DMS 273 (cell line): ENCODE data around the gene ARHGAP26.

ENCODE experiments used
- DNase-seq: peaks from one replicate; lab custom pipeline; 2025; ENCODE audit not compliant: unreplicated experiment; lab: John Stamatoyannopoulos, UW

Gene ARHGAP26

GRCh38 chr5:143149759-143150158 is 379.6 kb downstream of the ARHGAP26 start:
- DNase-seq = no peak

DNA sequence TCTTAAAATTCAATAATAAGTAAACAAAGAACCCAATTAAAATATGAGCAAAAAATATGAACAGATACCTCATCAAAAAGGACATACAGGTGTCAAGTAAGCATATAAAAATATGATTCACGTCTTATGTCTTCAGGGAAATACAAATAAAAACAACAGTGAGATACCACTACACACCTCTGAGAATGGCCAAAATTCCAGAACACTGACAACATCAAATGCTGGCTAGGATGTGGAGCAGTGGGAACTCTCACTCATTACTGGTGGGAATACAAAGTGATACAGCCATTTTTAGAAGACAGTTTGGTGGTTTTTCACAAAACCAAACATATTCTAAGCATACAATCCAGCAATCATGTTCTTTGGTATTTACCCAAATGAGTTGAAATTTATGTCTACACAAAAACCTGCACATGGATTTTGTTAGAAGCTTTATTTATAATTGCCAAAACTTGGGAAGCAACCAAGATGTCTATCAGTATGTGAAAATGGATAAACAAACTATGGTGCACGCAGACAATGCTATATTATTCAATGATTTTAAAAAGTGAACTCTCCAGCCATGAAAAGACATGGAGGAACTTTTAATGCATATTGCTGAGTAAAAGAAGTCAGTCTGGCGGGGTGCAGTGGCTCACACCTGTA is 381.0 kb downstream of the ARHGAP26 start:
- DNase-seq = no peak

DNA sequence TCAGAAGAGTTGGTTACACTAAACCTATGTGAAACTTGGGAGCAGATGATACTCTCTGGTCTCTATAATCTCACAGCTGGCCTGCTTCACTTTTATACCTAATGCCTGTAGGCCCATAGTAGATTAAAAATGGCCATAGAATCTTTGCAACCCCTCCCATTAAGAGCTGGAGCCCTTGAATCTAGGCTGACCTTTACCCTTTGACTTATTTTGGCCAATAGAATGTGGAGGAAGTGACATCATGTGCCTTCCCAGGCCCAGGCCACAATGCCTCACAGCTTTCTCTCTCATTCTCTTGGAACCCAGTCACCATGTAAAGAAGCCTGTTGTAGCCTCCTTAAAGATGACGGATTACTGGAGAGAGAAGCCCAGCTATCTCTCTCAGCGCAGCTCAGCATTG is 382.3 kb downstream of the ARHGAP26 start:
- no peak for DNase-seq

GRCh38 chr5:143153332-143154119 is 383.3 kb downstream of the ARHGAP26 start:
- no peak for DNase-seq

GRCh38 chr5:143154510-143155370 is 384.6 kb downstream of the ARHGAP26 start:
- no peak for DNase-seq

- no peak for DNase-seq
These were observed 385.3 kb downstream of the ARHGAP26 start for GRCh38 chr5:143155455-143155854.

DNA sequence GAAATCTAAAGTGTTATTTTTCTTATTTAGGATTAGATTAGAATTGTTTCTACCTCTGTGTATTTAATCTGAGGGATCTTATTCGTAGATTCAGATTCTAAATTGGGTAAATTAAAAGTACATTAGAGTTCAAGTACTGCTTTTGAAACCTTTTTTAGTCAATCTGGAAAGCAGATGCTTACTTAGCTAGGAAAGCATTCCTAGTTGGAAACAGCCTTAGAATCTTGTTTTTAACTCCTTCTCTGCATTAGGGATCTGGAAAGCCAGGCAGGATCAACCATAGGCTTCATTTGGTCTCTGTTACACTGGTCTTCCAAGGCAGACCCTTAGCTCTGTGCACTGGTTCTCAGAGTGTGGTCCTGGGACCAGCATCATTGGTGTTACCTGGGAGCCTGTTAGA is 385.9 kb downstream of the ARHGAP26 start:
- no peak for DNase-seq

GRCh38 chr5:143156572-143156971 is 386.4 kb downstream of the ARHGAP26 start:
- no peak for DNase-seq

DNA sequence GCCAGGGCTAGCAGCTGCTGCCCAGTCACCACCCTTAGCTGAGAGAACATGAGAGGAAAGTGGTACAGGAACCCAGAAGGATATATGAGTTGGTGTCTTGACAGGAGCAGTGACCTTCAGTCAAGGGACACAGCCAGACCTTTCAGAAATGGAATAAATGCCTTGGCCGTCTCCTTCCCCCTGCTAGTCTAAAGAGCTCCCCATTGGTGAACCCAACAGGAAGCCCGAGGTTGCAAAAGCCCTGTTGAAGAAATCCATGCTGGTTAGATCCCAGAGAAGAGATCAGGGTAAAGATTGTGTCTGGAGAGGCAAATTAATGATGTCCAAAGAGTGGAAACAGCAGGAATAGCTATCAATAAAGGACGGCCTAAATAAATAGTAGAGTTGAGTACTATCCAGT is 388.9 kb downstream of the ARHGAP26 start:
- peak; percentile 43 for DNase-seq

GRCh38 chr5:143161885-143162540 is 391.8 kb downstream of the ARHGAP26 start:
- peak; percentile 42 for DNase-seq

- DNase-seq = no peak
These were observed 392.6 kb downstream of the ARHGAP26 start for GRCh38 chr5:143162810-143163209.

GRCh38 chr5:143164557-143164956 is 394.4 kb downstream of the ARHGAP26 start:
- no peak for DNase-seq

DNA sequence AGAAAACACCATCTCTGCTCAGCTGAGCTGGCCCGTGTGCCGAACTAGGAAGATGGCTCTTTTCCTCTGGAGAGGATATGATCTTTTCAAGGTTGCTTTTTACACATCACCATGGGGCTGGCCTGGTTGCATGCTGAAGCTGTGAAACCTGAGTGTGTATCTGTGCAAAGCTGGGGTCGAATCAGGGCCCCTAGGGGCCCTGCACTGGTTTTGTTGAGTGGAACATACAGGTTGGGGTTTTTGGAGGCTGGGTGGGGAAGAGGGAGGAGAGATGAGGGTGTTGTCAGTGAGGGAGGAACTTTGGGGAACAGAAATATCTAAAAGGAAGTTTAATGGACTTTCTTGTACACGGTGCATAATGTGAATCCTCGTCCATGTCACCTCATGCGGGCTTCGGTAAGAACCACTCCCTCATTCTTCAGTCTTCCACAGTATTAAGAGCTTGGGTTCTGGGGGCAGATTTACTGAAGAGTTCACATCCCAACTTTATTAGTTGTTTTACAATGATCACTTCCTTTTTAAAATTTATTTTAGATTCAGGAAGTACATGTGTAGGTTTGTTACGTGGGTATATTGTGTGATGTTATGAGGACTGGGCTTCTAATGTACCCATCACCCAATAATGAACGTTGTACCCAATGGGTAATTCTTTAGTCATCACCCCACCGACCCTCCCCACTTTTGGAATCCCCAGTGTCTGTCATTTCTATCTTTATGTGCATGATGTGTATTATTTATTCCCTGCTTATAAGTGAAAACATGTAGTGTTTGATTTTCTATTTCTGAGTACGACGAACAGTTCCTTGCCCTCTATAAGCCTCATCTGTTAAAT is 395.1 kb downstream of the ARHGAP26 start:
- DNase-seq = no peak

GRCh38 chr5:143166090-143166489 is 395.9 kb downstream of the ARHGAP26 start:
- DNase-seq = no peak

- no peak for DNase-seq
These were observed 396.7 kb downstream of the ARHGAP26 start for GRCh38 chr5:143166661-143167420.

- peak; percentile 59 for DNase-seq
These were observed 398.1 kb downstream of the ARHGAP26 start for GRCh38 chr5:143168171-143168741.

- no peak for DNase-seq
These were observed 399.0 kb downstream of the ARHGAP26 start for GRCh38 chr5:143168921-143169810.

- no peak for DNase-seq
These were observed 399.9 kb downstream of the ARHGAP26 start for GRCh38 chr5:143170104-143170503.
